HG03045 (cell line): ENCODE measurements around the gene GRIA4.
"Not testable (repeated sequence)": the region's sequence is repeated elsewhere in the genome, so short reads cannot be mapped to it uniquely, and the experiment has no call there.

Experiments
- ATAC-seq: cut with Tn5 transposase; IDR thresholded peaks from one replicate; pipeline ENCODE4 v1.9.1; 2021; ENCODE audit warnings: mild to moderate bottlenecking, moderate library complexity; ENCODE audit not compliant: unreplicated experiment

Gene GRIA4

DNA sequence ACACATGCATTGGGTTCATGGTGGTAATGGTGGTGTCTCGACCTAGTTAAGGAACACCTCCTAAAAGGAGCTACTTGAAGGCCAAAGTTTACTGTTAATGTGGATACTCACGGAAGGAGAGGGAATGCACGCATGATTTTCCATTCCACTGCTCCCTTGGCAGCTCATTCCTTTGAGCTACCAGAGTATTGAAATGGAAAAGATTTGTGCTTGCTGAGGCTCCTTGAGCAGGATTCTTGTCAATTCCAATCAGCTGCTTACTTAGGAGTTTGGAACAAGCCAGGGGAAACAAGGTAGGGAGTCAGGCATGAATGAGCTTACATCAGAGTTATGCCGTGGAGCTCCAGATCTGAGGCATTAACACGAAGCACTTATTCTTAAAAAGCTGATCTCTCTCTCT lies 108.8 kb downstream of the GRIA4 start:
- ATAC-seq = no peak

DNA sequence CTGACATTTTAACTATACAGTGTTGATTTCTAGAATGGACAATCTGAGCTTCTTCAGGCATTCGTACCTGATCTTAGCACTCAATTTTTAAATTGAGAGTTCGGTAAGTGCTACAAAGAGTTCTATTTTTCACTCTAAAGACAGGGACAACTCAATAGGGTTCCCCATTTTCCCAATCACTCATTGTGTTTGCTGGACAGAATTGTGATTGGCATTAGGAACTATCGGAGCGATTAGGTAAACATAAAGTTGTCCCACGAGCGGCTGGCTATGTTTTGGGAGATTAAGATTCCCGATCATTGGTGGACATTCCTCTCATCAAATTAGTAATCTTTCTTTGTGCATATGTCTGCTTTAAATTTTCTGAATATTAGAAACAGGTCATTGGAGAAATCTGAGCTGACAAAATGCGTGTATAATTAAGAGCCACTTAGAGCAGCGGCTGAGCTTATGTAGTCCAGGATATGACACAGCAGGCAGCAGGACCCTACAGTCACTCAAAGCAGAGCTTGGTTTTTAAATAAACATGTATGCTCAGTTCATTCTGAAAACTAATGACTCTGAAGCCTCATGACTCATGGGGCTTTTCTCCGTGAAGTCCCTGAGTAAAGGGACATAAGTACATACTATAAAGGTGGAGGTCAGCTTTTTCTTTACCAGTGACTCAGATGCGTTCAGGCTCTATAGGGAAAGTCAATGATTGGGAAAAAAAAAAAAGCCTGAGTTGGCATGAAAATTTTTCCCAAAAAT lies 109.4 kb downstream of the GRIA4 start:
- ATAC-seq = peak; percentile 96

- no peak for ATAC-seq
These were observed 110.2 kb downstream of the GRIA4 start for GRCh38 chr11:105720096-105720495.

GRCh38 chr11:105723269-105723668 lies 113.4 kb downstream of the GRIA4 start:
- ATAC-seq = no peak

DNA sequence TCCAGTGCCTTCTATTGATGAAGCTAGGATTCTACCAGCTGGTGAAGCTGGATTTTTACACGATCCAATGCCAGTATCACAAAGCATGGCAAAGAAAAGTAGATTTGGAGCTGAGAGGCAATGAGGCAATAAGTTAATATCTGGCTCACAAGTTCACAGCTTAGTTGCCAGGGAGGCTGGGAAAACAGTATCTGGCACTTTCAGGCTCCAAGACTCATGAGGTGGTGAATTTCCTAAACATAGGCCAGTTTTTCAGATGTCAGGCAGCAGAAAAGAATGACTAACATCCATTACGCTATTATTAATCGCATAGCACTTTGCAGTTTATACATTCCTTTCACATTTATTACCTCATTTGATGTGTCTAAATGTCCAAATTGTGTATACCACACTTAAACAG lies 122.7 kb downstream of the GRIA4 start:
- no peak for ATAC-seq

- ATAC-seq = no peak
These were observed 124.6 kb downstream of the GRIA4 start for GRCh38 chr11:105734426-105734825.

DNA sequence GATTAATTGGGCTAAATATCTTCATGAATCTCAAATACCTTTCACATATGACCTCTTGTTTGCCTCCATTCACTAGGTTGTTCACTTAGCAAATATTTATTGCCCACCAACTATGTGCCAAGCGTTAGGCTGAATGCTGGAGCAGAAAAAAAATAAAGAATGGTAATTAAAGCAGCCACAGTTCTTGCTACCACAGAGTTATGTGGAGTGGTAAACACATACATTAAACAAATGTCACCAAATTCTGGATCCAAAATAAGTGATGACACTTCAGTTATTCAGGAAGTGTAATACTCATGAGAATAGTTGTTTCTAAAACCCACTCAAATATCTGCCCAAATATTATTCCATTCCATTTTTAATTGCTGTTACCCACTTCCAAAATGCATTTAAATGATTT lies 128.4 kb downstream of the GRIA4 start:
- ATAC-seq = no peak

GRCh38 chr11:105738986-105739795 lies 129.3 kb downstream of the GRIA4 start:
- ATAC-seq = no peak

- peak; percentile 78 for ATAC-seq
These were observed 130.5 kb downstream of the GRIA4 start for GRCh38 chr11:105740164-105740903.

- no peak for ATAC-seq
These were observed 131.7 kb downstream of the GRIA4 start for GRCh38 chr11:105741488-105742020.

GRCh38 chr11:105754260-105754659 lies 144.4 kb downstream of the GRIA4 start:
- no peak for ATAC-seq

GRCh38 chr11:105754716-105755115 lies 144.8 kb downstream of the GRIA4 start:
- no peak for ATAC-seq

- no peak for ATAC-seq
These were observed 147.2 kb downstream of the GRIA4 start for GRCh38 chr11:105757107-105757506.

GRCh38 chr11:105763594-105763993 lies 153.7 kb downstream of the GRIA4 start:
- no peak for ATAC-seq

DNA sequence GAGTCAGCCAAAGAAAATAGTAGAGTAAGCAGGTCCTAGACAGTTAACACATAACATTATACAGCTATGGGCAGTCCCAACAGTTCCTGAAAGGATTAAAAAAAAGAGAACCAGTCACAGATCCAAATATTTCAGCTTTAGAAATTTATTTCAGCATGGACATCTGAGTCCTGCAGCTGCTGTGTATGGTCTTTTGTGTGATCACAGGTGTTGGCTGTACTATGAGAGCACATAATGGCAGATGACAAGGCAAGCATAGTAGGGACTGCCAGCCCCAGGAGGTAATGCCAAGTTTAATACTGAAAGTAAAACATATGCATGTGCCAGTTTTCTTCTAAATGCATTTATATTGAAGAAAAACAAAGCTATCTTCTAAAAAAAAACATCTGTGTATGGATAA lies 158.1 kb downstream of the GRIA4 start:
- ATAC-seq = no peak

DNA sequence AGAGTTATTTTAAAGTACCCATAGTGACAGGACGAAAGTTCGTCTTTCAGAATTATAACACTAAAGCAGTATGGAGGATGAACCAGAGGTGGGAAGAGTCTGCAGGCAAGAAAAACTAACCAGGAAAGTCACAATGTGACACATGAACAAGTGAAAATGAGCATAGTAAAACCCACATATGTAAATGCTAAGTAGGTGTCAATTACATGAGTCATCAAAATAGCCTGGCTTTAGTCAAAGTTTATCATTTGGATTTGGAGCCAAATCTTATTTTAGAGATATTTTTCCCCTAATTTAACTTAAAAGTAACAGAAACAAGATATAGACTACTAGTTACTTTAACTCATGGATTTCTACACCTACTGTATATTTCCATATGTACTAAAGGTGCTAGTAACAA lies 159.8 kb downstream of the GRIA4 start:
- ATAC-seq = no peak

- not testable (repeated sequence) for ATAC-seq
These were observed 163.6 kb downstream of the GRIA4 start for GRCh38 chr11:105773452-105773851.

DNA sequence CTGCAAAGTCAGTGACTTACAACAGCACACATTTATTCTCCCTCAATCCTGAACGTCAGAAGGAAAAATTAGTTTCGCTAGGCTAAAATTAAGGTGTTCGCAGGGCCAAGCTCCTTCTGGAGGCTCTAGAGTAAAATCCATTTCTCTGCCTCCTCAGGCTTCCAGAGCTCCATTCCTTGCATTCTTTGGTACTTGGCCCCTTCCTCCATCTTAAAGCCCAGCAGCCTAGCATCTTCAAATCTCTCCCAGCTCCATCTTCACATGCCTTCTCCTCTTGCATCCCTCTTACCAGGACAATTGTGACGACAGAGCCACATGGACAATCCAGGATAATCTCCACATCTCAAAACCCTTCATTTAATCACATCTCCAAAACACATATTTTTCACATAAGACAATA lies 165.0 kb downstream of the GRIA4 start:
- no peak for ATAC-seq

GRCh38 chr11:105780781-105781525 lies 171.1 kb downstream of the GRIA4 start:
- ATAC-seq = no peak

GRCh38 chr11:105781807-105782206 lies 171.9 kb downstream of the GRIA4 start:
- no peak for ATAC-seq

- ATAC-seq = no peak
These were observed 173.3 kb downstream of the GRIA4 start for GRCh38 chr11:105783216-105783615.
